B cell (primary cell): ENCODE results near the gene XPO6. TPM values are rescaled to one million over a fixed set of nuclear protein-coding genes. Genes with fewer than 3 reads are reported as not detected.

ENCODE experiments used
- ATAC-seq: fragments of 200-7000 bp; cut with Tn5 transposase; one replicate; pipeline ENCODE4 v1.10.0; 2021; ENCODE audit warnings: low read depth, mild to moderate bottlenecking, moderate number of reproducible peaks, moderate library complexity
- CTCF ChIA-PET: fragments of 350-600 bp; sonication (Branson Sonifier 250); formaldehyde crosslinking; loops from one replicate; lab custom pipeline; 2021; ENCODE audit warnings: antibody characterized with exemption, inconsistent platforms; lab: Charles Lee
- POLR2A ChIA-PET: fragments of 350-600 bp; sonication (Branson Sonifier 250); formaldehyde crosslinking; loops from one replicate; lab custom pipeline; 2021; ENCODE audit warnings: antibody characterized with exemption; lab: Charles Lee
- DNase-seq: peaks from one replicate; pipeline ENCODE4 v3.0.0; 2013
- H2AFZ ChIP-seq: 2 replicates; pipeline ENCODE4 v1.6.1; 2012; ENCODE audit warnings: mild to moderate bottlenecking, low read depth, low read length; ENCODE audit not compliant: insufficient read depth, poor library complexity, severe bottlenecking
- H3K27ac ChIP-seq, 2 donors: 1 replicate in 1 of 2; 2 replicates in 1 of 2; pipeline ENCODE4 v1.5.1; 2012 to 2013; ENCODE audit warnings: low read length in 2 of 2, mild to moderate bottlenecking in 2 of 2, moderate library complexity in 1 of 2
- H3K27me3 ChIP-seq, 4 experiments: fragments of 200-600 bp in 1 of 4; sonication (generic) in 1 of 4; replicated peaks in 1 of 4; 1 replicate in 2 of 4; 2 replicates in 2 of 4; pipeline versions ENCODE4 v1.6.1 to v1.7.0; 2013 to 2016; ENCODE audit warnings: low read length in 3 of 4, mild to moderate bottlenecking in 2 of 4, mixed read lengths in 1 of 4, moderate library complexity in 1 of 4; ENCODE audit not compliant: insufficient read depth in 4 of 4, control insufficient read depth in 3 of 4; ENCODE audit errors: control extremely low read depth in 1 of 4
- H3K36me3 ChIP-seq, 2 experiments: replicated peaks in 1 of 2; 1 replicate in 1 of 2; 2 replicates in 1 of 2; pipeline versions ENCODE4 v1.6.1 to v1.7.1; 2013; ENCODE audit warnings: low read length in 1 of 2; ENCODE audit not compliant: insufficient read depth in 2 of 2, control insufficient read depth in 1 of 2; ENCODE audit errors: control extremely low read depth in 1 of 2, extremely low read depth in 1 of 2
- H3K4me1 ChIP-seq, 2 donors: fragments of 200-600 bp in 1 of 2; sonication (generic) in 1 of 2; 1 replicate in 1 of 2; 2 replicates in 1 of 2; pipeline versions ENCODE4 v1.5.1 to v1.6.1; 2013 to 2017; ENCODE audit warnings: low read length in 2 of 2; ENCODE audit not compliant: control insufficient read depth in 2 of 2, insufficient read depth in 2 of 2
- H3K4me2 ChIP-seq: replicated peaks from 2 replicates; pipeline ENCODE3; 2012; ENCODE audit warnings: mild to moderate bottlenecking, low read depth, low read length; ENCODE audit not compliant: poor library complexity, severe bottlenecking
- H3K4me3 ChIP-seq, 5 experiments: fragments of 200-600 bp in 1 of 5; sonication (generic) in 1 of 5; 1 replicate in 3 of 5; 2 replicates in 2 of 5; pipeline versions ENCODE4 v1.5.1 to v1.7.0; 2011 to 2016; ENCODE audit warnings: low read length in 4 of 5, mild to moderate bottlenecking in 4 of 5, low read depth in 2 of 5, control low read depth in 1 of 5, moderate library complexity in 1 of 5; ENCODE audit not compliant: insufficient read depth in 1 of 5; ENCODE audit errors: control extremely low read depth in 1 of 5, extremely low read depth in 1 of 5
- H3K79me2 ChIP-seq: fragments of 200-600 bp; sonication (generic); one replicate; pipeline ENCODE4 v1.6.0; 2016; ENCODE audit warnings: low read length; ENCODE audit not compliant: control insufficient read depth, insufficient read depth
- H3K9ac ChIP-seq: fragments of 200-600 bp; sonication (generic); 2 replicates; pipeline ENCODE4 v1.6.1; 2017; ENCODE audit warnings: mild to moderate bottlenecking, low read length, moderate library complexity
- H3K9me3 ChIP-seq, 3 donors: one replicate each; pipeline versions ENCODE4 v1.6.1 to v1.7.1; 2013; ENCODE audit warnings: low read length in 2 of 3; ENCODE audit not compliant: control insufficient read depth in 2 of 3, insufficient read depth in 1 of 3; ENCODE audit errors: control extremely low read depth in 1 of 3
- H4K20me1 ChIP-seq: 2 replicates; pipeline ENCODE4 v1.6.0; 2012; ENCODE audit warnings: mild to moderate bottlenecking, low read length; ENCODE audit not compliant: insufficient read depth, control insufficient read depth, poor library complexity, severe bottlenecking
- H3K27ac Mint-ChIP-seq: one replicate; pipeline ENCODE4 v1.8.0; 2021; ENCODE audit warnings: mixed read lengths
- H3K27me3 Mint-ChIP-seq: one replicate; pipeline ENCODE4 v1.8.0; 2021; ENCODE audit warnings: mixed read lengths
- H3K4me1 Mint-ChIP-seq: one replicate; pipeline ENCODE4 v1.8.0; 2021; ENCODE audit warnings: mixed read lengths
- H3K4me3 Mint-ChIP-seq: one replicate; pipeline ENCODE4 v1.8.0; 2021; ENCODE audit warnings: mixed read lengths
- H3K9me3 Mint-ChIP-seq: one replicate; pipeline ENCODE4 v1.8.0; 2022; ENCODE audit warnings: mixed read lengths; ENCODE audit not compliant: insufficient read depth
- EZH2 ChIP-seq: IDR thresholded peaks from 2 replicates; pipeline ENCODE4 v1.6.1; 2012; ENCODE audit warnings: borderline replicate concordance, low read depth, mild to moderate bottlenecking, moderate library complexity, low read length; ENCODE audit not compliant: insufficient read depth, poor library complexity, severe bottlenecking
- WGBS: methylation state at CpG from one replicate; pipeline ENCODE4 v1.1.5; 2013; ENCODE audit warnings: missing lambda C conversion rate; ENCODE audit not compliant: insufficient coverage; 5-methylcytosine and 5-hydroxymethylcytosine counted together
- intact Hi-C: fragments of 100-400 bp; cut with micrococcal nuclease; formaldehyde crosslinking; loops from one replicate; pipeline ENCODE4 v1.10.0; 2022
- polyA plus RNA-seq: library from polyadenylated mRNA; depleted of rRNA; stranded (reverse); fragments of >200 nt; gene quantifications from 2 replicates; pipeline ENCODE4 v1.2.3, GENCODE V29; 2012
- total RNA-seq, 2 donors: library from RNA; stranded (reverse); fragments of 120-200 nt in 1 of 2; gene quantifications; 1 replicate in 1 of 2; 2 replicates in 1 of 2; pipeline versions ENCODE4 v1.2.3 to v1.2.4, GENCODE V29; 2013 to 2022
- TF ChIP-seq, protein P1 (sequence below): fragments of 200-600 bp; IDR thresholded peaks from one replicate; pipeline ENCODE4 v1.8.0; 2022; ENCODE audit warnings: antibody characterized with exemption, mild to moderate bottlenecking

XPO6 gene
- total and polyA plus RNA-seq, 2 donors (not counting 1 experiment from before 2014, with no cell fraction given), result 259 to 303 TPM

GRCh38 chr16:28202147-28202746 is 9.5 kb downstream of the XPO6 start:
- Mint-ChIP-seq H3K27me3 (no peaks in the 10 kb centered on the region), H3K4me3 (peak overlapping the region; percentile 4), H3K27ac (peak overlapping the region; percentile 57), H3K9me3 (no peaks in the 10 kb centered on the region), H3K4me1 (peaks cover 23% of the 10 kb centered on the region)
- Histone ChIP-seq H3K27ac (peak overlapping the region in 1 of 2 donors; percentile 70), H3K4me3 (no peak overlapping the region), H3K36me3 (peaks cover 4 to 59% of the 10 kb centered on the region in 2 experiments), H3K9ac (no peak overlapping the region), H3K79me2 (peaks cover 96% of the 10 kb centered on the region), H3K4me2 (peak overlapping the region; percentile 15), H3K9me3 (no peaks in the 10 kb centered on the region), H3K27me3 (no peaks in the 10 kb centered on the region), H3K4me1 (peaks cover 31 to 37% of the 10 kb centered on the region in 2 donors), H4K20me1 (peaks cover 62% of the 10 kb centered on the region), H2AFZ (no peak overlapping the region)
- ATAC-seq (peak; percentile 57), DNase-seq (peak; percentile 32)
- WGBS, result 91% methylated on average over 6 of the region's 6 CpGs
- intact Hi-C loops, result no loop called here
- ChIA-PET POLR2A (interaction anchor here (0.8 to 1.4 kb wide), 3 partner anchors 8 to 37 kb away, joined by 3 to 4 read pairs (median 3); no protein-coding TSS in a partner anchor), CTCF (interaction anchor here (0.6 to 1.8 kb wide), 7 partner anchors 8 to 512 kb away, joined by 3 to 7 read pairs (median 3); no protein-coding TSS in a partner anchor)
- TF ChIP-seq, protein P1, sequence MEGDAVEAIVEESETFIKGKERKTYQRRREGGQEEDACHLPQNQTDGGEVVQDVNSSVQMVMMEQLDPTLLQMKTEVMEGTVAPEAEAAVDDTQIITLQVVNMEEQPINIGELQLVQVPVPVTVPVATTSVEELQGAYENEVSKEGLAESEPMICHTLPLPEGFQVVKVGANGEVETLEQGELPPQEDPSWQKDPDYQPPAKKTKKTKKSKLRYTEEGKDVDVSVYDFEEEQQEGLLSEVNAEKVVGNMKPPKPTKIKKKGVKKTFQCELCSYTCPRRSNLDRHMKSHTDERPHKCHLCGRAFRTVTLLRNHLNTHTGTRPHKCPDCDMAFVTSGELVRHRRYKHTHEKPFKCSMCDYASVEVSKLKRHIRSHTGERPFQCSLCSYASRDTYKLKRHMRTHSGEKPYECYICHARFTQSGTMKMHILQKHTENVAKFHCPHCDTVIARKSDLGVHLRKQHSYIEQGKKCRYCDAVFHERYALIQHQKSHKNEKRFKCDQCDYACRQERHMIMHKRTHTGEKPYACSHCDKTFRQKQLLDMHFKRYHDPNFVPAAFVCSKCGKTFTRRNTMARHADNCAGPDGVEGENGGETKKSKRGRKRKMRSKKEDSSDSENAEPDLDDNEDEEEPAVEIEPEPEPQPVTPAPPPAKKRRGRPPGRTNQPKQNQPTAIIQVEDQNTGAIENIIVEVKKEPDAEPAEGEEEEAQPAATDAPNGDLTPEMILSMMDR, result peak; percentile 15
- no peak for TF ChIP-seq EZH2

GRCh38 chr16:28200661-28201060 is 11.1 kb downstream of the XPO6 start:
- CTCF ChIA-PET, result interaction anchor here (1.3 kb wide), 1 partner anchor 9 kb away, joined by 3 read pairs; no protein-coding TSS in a partner anchor
- H3K4me3 ChIP-seq, result no peak overlapping the region
- H3K27ac ChIP-seq, result peak overlapping the region in 1 of 2 donors; percentile 73
- H3K79me2 ChIP-seq, result peaks cover 96% of the 10 kb centered on the region
- Mint-ChIP-seq H3K4me3 (no peak overlapping the region), H3K9me3 (no peaks in the 10 kb centered on the region), H3K27ac (peak overlapping the region; percentile 60), H3K27me3 (no peaks in the 10 kb centered on the region), H3K4me1 (peaks cover 27% of the 10 kb centered on the region)
- no peak overlapping the region for H2AFZ ChIP-seq
- DNase-seq (no peak), ATAC-seq (no peak)
- no peak for TF ChIP-seq EZH2
- TF ChIP-seq, protein P1, result no peak
- WGBS, result 67% methylated on average over 3 of the region's 5 CpGs
- intact Hi-C loops, result no loop called here
- POLR2A ChIA-PET, result interaction anchor here (0.6 kb wide), 1 partner anchor 17 kb away, joined by 5 read pairs; no protein-coding TSS in a partner anchor
- H3K36me3 ChIP-seq, result peaks cover 4 to 56% of the 10 kb centered on the region in 2 experiments
- no peaks in the 10 kb centered on the region for H3K9me3 ChIP-seq
- H3K27me3 ChIP-seq, result no peaks in the 10 kb centered on the region
- H3K4me1 ChIP-seq, result peaks cover 31 to 48% of the 10 kb centered on the region in 2 donors
- no peak overlapping the region for H3K9ac ChIP-seq
- H4K20me1 ChIP-seq, result peaks cover 66% of the 10 kb centered on the region
- no peak overlapping the region for H3K4me2 ChIP-seq
